Karpas-422 (cell line): Measurements from ENCODE around the gene RAD9A. TPM values are rescaled to one million over a fixed set of nuclear protein-coding genes. Genes with fewer than 3 reads are reported as not detected.

ENCODE experiments used
- DNase-seq: peaks from one replicate; pipeline ENCODE4 v3.0.0-alpha.2; 2015
- H2AFZ ChIP-seq: fragments of 200-600 bp; sonication (generic); 2 replicates; pipeline ENCODE4 v1.6.1; 2014; ENCODE audit warnings: antibody characterized with exemption, low read length, mixed read lengths
- H3K27ac ChIP-seq: fragments of 200-600 bp; sonication (generic); 2 replicates; pipeline ENCODE4 v1.5.1; 2014; ENCODE audit warnings: mild to moderate bottlenecking, low read length, moderate library complexity
- H3K27me3 ChIP-seq: fragments of 200-600 bp; sonication (generic); 2 replicates; pipeline ENCODE4 v1.6.1; 2014; ENCODE audit warnings: low read length, mixed read lengths
- H3K36me3 ChIP-seq: fragments of 200-600 bp; sonication (generic); 2 replicates; pipeline ENCODE4 v1.6.1; 2014; ENCODE audit warnings: low read length, mixed read lengths; ENCODE audit not compliant: insufficient read depth
- H3K4me1 ChIP-seq: fragments of 200-600 bp; sonication (generic); 2 replicates; pipeline ENCODE4 v1.6.1; 2014; ENCODE audit warnings: mild to moderate bottlenecking, low read length, mixed read lengths
- H3K4me2 ChIP-seq: fragments of 200-600 bp; sonication (generic); 2 replicates; pipeline ENCODE4 v1.6.1; 2014; ENCODE audit warnings: low read length, low read depth, mild to moderate bottlenecking; ENCODE audit not compliant: poor library complexity, severe bottlenecking
- H3K4me3 ChIP-seq: fragments of 200-600 bp; sonication (generic); 2 replicates; pipeline ENCODE4 v1.5.1; 2014; ENCODE audit warnings: mild to moderate bottlenecking, antibody characterized with exemption, low read length, mixed read lengths
- H3K79me2 ChIP-seq: fragments of 200-600 bp; sonication (generic); 2 replicates; pipeline ENCODE4 v1.6.1; 2014; ENCODE audit warnings: mild to moderate bottlenecking, low read length, mixed read lengths
- H3K9ac ChIP-seq: fragments of 200-600 bp; sonication (generic); 2 replicates; pipeline ENCODE4 v1.6.0; 2014; ENCODE audit warnings: low read length
- H3K9me2 ChIP-seq: fragments of 200-600 bp; sonication (generic), shearing (Covaris generic); replicated peaks from 2 replicates; pipeline ENCODE4 v1.6.0; 2014; ENCODE audit warnings: mild to moderate bottlenecking, low read length, moderate library complexity; ENCODE audit not compliant: insufficient read depth
- H3K9me3 ChIP-seq: fragments of 300-700, 200-600 bp; sonication (generic); 2 replicates; pipeline ENCODE4 v1.6.1; 2014; ENCODE audit warnings: low read length, mixed read lengths
- H4K20me1 ChIP-seq: fragments of 200-600 bp; sonication (generic); 2 replicates; pipeline ENCODE4 v1.6.1; 2014; ENCODE audit warnings: mild to moderate bottlenecking, antibody characterized with exemption, low read length, low read depth; ENCODE audit not compliant: insufficient read depth
- total RNA-seq: library from RNA; depleted of rRNA; stranded (reverse); fragments of >200 nt; shearing (Covaris generic); gene quantifications from 2 replicates; pipeline ENCODE4 v1.2.3, GENCODE V29; 2014; ENCODE audit warnings: low replicate concordance

The RAD9A gene
- total RNA-seq, 1 experiment from 2014 or later, result 14.8 TPM

DNA sequence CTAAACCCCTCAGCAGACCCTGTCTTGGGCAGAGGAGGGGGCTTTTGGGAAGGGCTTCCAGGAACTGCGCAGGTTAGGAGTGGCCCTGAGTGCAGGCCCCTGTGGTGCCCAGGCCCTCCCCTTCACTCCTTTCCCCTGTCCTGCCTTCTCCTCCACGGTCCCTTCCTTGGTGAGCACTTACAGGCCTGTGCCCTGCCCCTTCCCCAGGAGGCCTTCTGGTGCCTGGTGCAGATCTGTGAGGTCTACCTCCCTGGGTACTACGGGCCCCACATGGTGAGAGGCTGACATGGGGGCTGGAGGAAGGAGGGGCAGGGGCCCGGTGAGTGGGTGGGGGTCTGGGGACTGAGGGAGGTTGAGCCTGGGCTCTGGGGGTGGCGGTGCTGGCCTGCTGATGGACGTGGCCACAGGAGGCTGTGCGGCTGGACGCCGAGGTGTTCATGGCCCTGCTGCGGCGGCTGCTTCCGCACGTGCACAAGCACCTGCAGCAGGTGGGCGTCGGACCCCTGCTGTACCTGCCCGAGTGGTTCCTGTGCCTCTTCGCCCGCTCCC lies 14.7 kb downstream of the RAD9A start:
- Histone ChIP-seq H3K79me2 (peaks cover 8% of the 10 kb centered on the region), H4K20me1 (peaks cover 4% of the 10 kb centered on the region; the same call in 1 of the 2 replicates), H3K9me2 (no peaks in the 10 kb centered on the region), H3K36me3 (no peaks in the 10 kb centered on the region), H3K27me3 (no peaks in the 10 kb centered on the region), H3K9me3 (no peaks in the 10 kb centered on the region), H3K27ac (peak overlapping the region; percentile 92), H3K4me2 (peak overlapping the region; percentile 96), H3K9ac (peak overlapping the region; percentile 97), H3K4me3 (peak overlapping the region; percentile 93; the same call in 1 of the 2 replicates), H2AFZ (no peak overlapping the region), H3K4me1 (peaks cover 95% of the 10 kb centered on the region)
- DNase-seq, result no peak

DNA sequence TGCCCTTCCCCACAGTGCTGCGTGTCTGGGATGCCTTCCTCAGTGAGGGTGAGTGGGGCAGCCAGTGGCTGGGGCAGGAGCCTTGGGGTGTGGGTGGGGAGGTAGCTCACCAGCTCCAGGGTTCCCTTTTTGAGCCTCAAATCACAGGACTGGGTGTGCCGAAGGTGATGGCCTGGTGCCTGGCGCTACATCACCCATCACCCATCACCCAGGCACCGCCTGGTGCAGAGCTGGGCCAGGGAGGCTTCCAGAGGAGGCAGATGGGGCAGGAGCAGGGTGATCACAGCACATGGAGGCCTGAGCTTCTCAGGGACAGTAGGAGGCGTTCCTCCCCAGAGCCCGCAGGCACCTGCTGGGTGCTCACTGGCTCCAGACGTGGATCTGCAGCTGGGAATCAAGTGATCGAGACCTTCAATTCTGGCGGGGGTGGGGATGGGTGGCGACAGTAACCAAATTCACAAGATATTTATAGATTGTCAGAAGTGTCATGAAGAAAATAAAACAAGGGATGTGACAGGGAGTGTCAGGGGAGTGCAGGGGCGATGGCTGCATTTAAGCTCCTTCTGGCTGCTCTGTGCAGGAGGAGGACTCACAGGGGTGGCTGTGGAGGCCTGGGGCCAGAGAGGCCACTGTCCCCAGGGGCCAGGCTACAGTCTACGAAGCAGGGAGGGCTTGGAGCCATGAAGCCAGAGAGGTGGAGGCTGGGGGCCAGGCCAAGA lies 15.3 kb downstream of the RAD9A start:
- H3K4me1 ChIP-seq, result peaks cover 98% of the 10 kb centered on the region
- peak overlapping the region; percentile 96 for H3K4me2 ChIP-seq
- H3K9ac ChIP-seq, result peak overlapping the region; percentile 97
- H4K20me1 ChIP-seq, result peaks cover 4% of the 10 kb centered on the region; the same call in 1 of the 2 replicates
- DNase-seq, result peak; percentile 76
- no peaks in the 10 kb centered on the region for H3K9me3 ChIP-seq
- H3K27ac ChIP-seq, result peak overlapping the region; percentile 92
- H3K4me3 ChIP-seq, result peak overlapping the region; percentile 93; the same call in 1 of the 2 replicates
- H3K36me3 ChIP-seq, result no peaks in the 10 kb centered on the region
- no peak overlapping the region for H2AFZ ChIP-seq
- no peaks in the 10 kb centered on the region for H3K9me2 ChIP-seq
- H3K79me2 ChIP-seq, result peaks cover 8% of the 10 kb centered on the region
- H3K27me3 ChIP-seq, result no peaks in the 10 kb centered on the region

DNA sequence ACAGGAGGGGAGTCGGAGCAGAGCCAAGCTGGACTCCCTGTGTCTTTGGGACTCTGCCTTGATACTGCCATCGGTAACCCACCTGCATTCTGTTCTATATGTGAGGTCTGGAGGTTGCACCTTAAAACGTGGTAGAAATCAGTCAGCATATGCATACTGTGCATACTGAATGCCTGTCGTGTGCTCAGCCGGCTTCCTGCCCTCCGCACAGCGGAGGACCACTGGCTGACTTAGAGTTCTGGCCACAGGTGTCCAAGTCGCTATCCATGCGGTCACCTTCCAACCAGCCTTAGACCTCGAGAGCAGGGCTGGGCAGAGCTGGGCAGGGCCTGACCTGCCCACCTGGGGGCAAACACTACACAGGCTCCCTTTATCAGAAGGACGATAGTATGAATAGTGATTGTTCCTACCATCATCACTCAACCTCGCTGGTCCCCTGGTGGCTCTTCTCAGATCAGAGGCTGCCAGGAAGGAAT lies 15.9 kb downstream of the RAD9A start:
- Histone ChIP-seq H4K20me1 (peaks cover 4% of the 10 kb centered on the region; the same call in 1 of the 2 replicates), H3K9me2 (no peaks in the 10 kb centered on the region), H3K9me3 (no peaks in the 10 kb centered on the region), H3K79me2 (peaks cover 8% of the 10 kb centered on the region), H3K27ac (peak overlapping the region; percentile 92), H3K4me3 (peak overlapping the region; percentile 93; the same call in 1 of the 2 replicates), H3K27me3 (no peaks in the 10 kb centered on the region), H3K4me1 (peaks cover 98% of the 10 kb centered on the region), H3K36me3 (no peaks in the 10 kb centered on the region), H2AFZ (no peak overlapping the region), H3K9ac (peak overlapping the region; percentile 97), H3K4me2 (peak overlapping the region; percentile 96)
- DNase-seq, result no peak

DNA sequence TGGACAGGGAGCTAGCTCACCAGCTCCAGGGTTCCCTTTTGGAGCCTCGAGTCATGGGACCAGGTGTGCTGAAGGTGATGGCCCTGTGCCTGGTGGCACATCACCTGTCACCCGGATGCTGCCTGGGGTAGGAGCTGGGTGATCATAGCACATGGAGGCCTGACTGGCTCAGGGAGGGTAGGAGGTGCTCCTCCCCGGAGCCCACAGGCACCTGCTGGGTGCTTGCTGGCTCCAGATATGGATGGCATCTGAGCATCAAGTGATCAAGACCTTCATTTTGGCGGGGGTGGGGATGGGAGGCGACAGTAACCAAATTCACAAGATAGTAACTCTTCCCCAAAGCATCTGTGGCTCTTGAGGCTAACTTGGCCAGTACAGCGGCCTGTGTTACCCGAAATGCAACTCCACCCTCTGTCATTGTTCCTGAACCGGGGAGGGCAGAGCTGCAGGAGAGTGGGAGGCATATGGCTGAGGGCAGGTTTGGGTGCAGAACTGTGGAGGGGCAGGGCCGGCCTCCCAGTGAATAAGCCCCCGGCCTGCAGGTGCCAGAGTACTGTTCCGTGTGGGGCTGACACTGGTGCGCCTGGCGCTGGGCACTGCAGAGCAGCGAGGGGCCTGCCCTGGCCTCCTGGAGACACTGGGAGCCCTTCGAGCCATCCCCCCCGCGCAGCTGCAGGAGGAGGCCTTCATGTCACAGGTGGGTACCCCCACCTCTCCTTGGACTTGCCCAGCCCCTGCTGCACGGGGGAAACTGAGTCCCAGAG lies 16.8 kb downstream of the RAD9A start:
- H3K4me3 ChIP-seq, result peak overlapping the region; percentile 93; the same call in 1 of the 2 replicates
- no peak overlapping the region for H2AFZ ChIP-seq
- H4K20me1 ChIP-seq, result peaks cover 4% of the 10 kb centered on the region; the same call in 1 of the 2 replicates
- peak overlapping the region; percentile 96 for H3K4me2 ChIP-seq
- peak overlapping the region; percentile 97 for H3K9ac ChIP-seq
- H3K27ac ChIP-seq, result peak overlapping the region; percentile 92
- peaks cover 8% of the 10 kb centered on the region for H3K79me2 ChIP-seq
- H3K27me3 ChIP-seq, result no peaks in the 10 kb centered on the region
- H3K4me1 ChIP-seq, result peaks cover 97% of the 10 kb centered on the region
- DNase-seq, result no peak
- no peaks in the 10 kb centered on the region for H3K36me3 ChIP-seq
- H3K9me2 ChIP-seq, result no peaks in the 10 kb centered on the region
- H3K9me3 ChIP-seq, result no peaks in the 10 kb centered on the region

- H3K4me3 ChIP-seq, result peak overlapping the region; percentile 93; the same call in 1 of the 2 replicates
- peaks cover 92% of the 10 kb centered on the region for H3K4me1 ChIP-seq
- DNase-seq, result peak; percentile 84
- no peaks in the 10 kb centered on the region for H3K27me3 ChIP-seq
- H3K9me3 ChIP-seq, result no peaks in the 10 kb centered on the region
- peak overlapping the region; percentile 96 for H3K4me2 ChIP-seq
- no peak overlapping the region for H2AFZ ChIP-seq
- H3K9me2 ChIP-seq, result no peaks in the 10 kb centered on the region
- peaks cover 4% of the 10 kb centered on the region; the same call in 1 of the 2 replicates for H4K20me1 ChIP-seq
- H3K9ac ChIP-seq, result peak overlapping the region; percentile 97
- peak overlapping the region; percentile 92 for H3K27ac ChIP-seq
- no peaks in the 10 kb centered on the region for H3K36me3 ChIP-seq
- peaks cover 3% of the 10 kb centered on the region for H3K79me2 ChIP-seq
Observed at GRCh38 chr11:67409261-67409666, 17.5 kb downstream of the RAD9A start.

- H4K20me1 ChIP-seq, result peaks cover 4% of the 10 kb centered on the region; the same call in 1 of the 2 replicates
- peaks cover 86% of the 10 kb centered on the region for H3K4me1 ChIP-seq
- no peaks in the 10 kb centered on the region for H3K9me2 ChIP-seq
- peak overlapping the region; percentile 97 for H3K9ac ChIP-seq
- no peaks in the 10 kb centered on the region for H3K79me2 ChIP-seq
- H3K4me3 ChIP-seq, result peak overlapping the region; percentile 93; the same call in 1 of the 2 replicates
- DNase-seq, result peak; percentile 84
- H3K36me3 ChIP-seq, result no peaks in the 10 kb centered on the region
- peak overlapping the region; percentile 96 for H3K4me2 ChIP-seq
- H2AFZ ChIP-seq, result no peak overlapping the region
- H3K9me3 ChIP-seq, result no peaks in the 10 kb centered on the region
- peak overlapping the region; percentile 92 for H3K27ac ChIP-seq
- no peaks in the 10 kb centered on the region for H3K27me3 ChIP-seq
Observed at GRCh38 chr11:67409781-67410368, 18.1 kb downstream of the RAD9A start.

DNA sequence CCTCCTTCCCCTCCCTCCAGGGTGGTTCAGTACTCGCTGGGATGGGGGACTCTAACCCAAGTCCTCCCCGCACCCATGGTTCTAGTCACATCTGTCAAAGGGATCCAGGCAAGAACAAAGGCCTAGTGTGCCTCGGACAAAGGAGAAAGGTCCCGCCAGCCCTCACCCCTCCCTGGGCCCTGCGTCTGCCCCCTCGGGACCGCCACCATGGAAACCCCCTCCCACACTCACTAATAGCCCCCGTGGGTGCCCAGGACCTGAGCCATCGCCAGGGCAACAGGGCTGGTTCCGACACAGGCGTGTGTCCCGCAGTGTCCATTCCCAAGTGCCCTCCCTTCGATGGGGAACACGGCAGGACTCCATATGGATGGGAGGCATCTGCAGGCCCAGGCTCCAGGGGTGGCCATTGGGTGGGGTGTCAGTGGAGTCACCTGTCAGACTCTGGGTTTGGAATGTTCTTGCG lies 18.6 kb downstream of the RAD9A start:
- no peak for DNase-seq
- no peaks in the 10 kb centered on the region for H3K27me3 ChIP-seq
- H3K9me2 ChIP-seq, result no peaks in the 10 kb centered on the region
- H3K4me2 ChIP-seq, result peak overlapping the region; percentile 96
- H3K79me2 ChIP-seq, result no peaks in the 10 kb centered on the region
- H2AFZ ChIP-seq, result no peak overlapping the region
- H3K4me3 ChIP-seq, result peak overlapping the region; percentile 93; the same call in 1 of the 2 replicates
- H4K20me1 ChIP-seq, result peaks cover 4% of the 10 kb centered on the region; the same call in 1 of the 2 replicates
- H3K9me3 ChIP-seq, result no peaks in the 10 kb centered on the region
- peaks cover 81% of the 10 kb centered on the region for H3K4me1 ChIP-seq
- peak overlapping the region; percentile 33; the same call in 1 of the 2 replicates for H3K9ac ChIP-seq
- H3K27ac ChIP-seq, result 0 out of 2 replicates have a peak overlapping the region, but pooled peaks have one; percentile 22
- H3K36me3 ChIP-seq, result no peaks in the 10 kb centered on the region
